Measurements from ENCODE around the gene CELSR1. TPM values are rescaled to one million over a fixed set of nuclear protein-coding genes. Genes with fewer than 3 reads are reported as not detected.

The CELSR1 gene
- total RNA-seq, 1 experiment from 2014 or later = 14.2 TPM

DNA sequence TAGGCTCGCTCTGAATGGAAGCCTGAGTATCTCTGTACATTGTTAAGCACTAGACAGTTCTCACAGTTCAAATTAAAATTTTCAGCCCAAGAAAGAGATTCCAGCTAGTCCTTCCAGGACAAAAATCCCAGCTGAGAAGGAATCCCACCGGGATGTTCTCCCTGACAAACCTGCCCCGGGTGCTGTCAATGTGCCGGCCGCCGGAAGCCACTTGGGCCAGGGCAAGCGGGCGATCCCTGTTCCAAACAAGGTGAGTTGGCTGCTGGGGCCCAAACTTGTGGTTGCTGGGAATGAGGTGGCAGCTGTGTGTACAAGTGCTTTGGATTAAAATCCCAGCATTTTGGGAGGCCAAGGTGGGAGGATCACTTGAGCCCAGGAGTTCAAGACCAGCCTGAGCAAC lies 225.4 kb downstream of the CELSR1 start:
- intact Hi-C loops (cut with micrococcal nuclease) = loop anchor here (10.0 kb wide), 1 partner anchor 317 kb away; no protein-coding TSS in a partner anchor
- TF ChIP-seq, protein P1, sequence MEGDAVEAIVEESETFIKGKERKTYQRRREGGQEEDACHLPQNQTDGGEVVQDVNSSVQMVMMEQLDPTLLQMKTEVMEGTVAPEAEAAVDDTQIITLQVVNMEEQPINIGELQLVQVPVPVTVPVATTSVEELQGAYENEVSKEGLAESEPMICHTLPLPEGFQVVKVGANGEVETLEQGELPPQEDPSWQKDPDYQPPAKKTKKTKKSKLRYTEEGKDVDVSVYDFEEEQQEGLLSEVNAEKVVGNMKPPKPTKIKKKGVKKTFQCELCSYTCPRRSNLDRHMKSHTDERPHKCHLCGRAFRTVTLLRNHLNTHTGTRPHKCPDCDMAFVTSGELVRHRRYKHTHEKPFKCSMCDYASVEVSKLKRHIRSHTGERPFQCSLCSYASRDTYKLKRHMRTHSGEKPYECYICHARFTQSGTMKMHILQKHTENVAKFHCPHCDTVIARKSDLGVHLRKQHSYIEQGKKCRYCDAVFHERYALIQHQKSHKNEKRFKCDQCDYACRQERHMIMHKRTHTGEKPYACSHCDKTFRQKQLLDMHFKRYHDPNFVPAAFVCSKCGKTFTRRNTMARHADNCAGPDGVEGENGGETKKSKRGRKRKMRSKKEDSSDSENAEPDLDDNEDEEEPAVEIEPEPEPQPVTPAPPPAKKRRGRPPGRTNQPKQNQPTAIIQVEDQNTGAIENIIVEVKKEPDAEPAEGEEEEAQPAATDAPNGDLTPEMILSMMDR (conservative IDR thresholded peaks at IDR 0.05; ENCODE audit: low read depth, low read length) = no peak
- TF ChIP-seq EZH2 (IDR thresholded peaks at IDR 0.05; ENCODE audit: low read length, unreplicated experiment) (no peak), EZH2phosphoT487 (IDR thresholded peaks at IDR 0.05; ENCODE audit: borderline replicate concordance, low read length) (no peak)
- no peak for ATAC-seq

More for the DNA sequence above, 225.4 kb downstream of the CELSR1 start:
- no peak for DNase-seq
- Histone ChIP-seq H3K9me2 (replicated peaks; ENCODE audit: low read length) (no peaks in the 10 kb centered on the region), H3K4me3 (ENCODE audit: low read length) (no peak overlapping the region), H2AFZ (ENCODE audit: low read length) (no peak overlapping the region), H3K9ac (ENCODE audit: low read length) (no peak overlapping the region), H3K4me2 (ENCODE audit: low read length) (no peak overlapping the region), H3K79me2 (ENCODE audit: low read length) (peaks cover 22% of the 10 kb centered on the region), H3K36me3 (ENCODE audit: low read depth, low read length) (peaks cover 31% of the 10 kb centered on the region), H3F3A (ENCODE audit: low read length, unreplicated experiment) (no peaks in the 10 kb centered on the region), H3K27ac (ENCODE audit: low read length) (no peak overlapping the region), H4K20me1 (ENCODE audit: low read length) (no peaks in the 10 kb centered on the region), H3K4me1 (ENCODE audit: insufficient read depth, low read length) (no peaks in the 10 kb centered on the region), H3K27me3 (ENCODE audit: low read length) (no peaks in the 10 kb centered on the region), H3K9me3 (ENCODE audit: low read length) (no peaks in the 10 kb centered on the region)
- BruUV-seq (replicated peaks) = no TSS peak
- ChIA-PET POLR2A (ENCODE audit: unreplicated experiment) (no interaction called here), CTCF (no interaction called here)

Other genes with a start within 250 kb of the CELSR1 start
- gene GTSE1, start 240.8 kb downstream of the CELSR1 start, total RNA-seq (2014; rRNA removed) = 20.6 and 26.4 TPM in 2 replicates
- 63.5 and 63.6 TPM in 2 replicates for gene TRMU, start 201.9 kb downstream of the CELSR1 start, total RNA-seq (2014; rRNA removed)
- 18.9 and 25.3 TPM in 2 replicates for gene GRAMD4, start 82.8 kb upstream of the CELSR1 start, total RNA-seq (2014; rRNA removed)
- gene CERK, start 200.6 kb upstream of the CELSR1 start, total RNA-seq (2014; rRNA removed) = 21.6 and 24.1 TPM in 2 replicates
- gene TBC1D22A, start 225.0 kb upstream of the CELSR1 start, total RNA-seq (2014; rRNA removed) = 12.2 and 14.3 TPM in 2 replicates

Data from PC-3 (cell line).